ENCODE measurements around the gene DGCR8.
A peak's percentile ranks its signal among the peaks of the same experiment; 100 is the strongest.

Gene DGCR8

DNA sequence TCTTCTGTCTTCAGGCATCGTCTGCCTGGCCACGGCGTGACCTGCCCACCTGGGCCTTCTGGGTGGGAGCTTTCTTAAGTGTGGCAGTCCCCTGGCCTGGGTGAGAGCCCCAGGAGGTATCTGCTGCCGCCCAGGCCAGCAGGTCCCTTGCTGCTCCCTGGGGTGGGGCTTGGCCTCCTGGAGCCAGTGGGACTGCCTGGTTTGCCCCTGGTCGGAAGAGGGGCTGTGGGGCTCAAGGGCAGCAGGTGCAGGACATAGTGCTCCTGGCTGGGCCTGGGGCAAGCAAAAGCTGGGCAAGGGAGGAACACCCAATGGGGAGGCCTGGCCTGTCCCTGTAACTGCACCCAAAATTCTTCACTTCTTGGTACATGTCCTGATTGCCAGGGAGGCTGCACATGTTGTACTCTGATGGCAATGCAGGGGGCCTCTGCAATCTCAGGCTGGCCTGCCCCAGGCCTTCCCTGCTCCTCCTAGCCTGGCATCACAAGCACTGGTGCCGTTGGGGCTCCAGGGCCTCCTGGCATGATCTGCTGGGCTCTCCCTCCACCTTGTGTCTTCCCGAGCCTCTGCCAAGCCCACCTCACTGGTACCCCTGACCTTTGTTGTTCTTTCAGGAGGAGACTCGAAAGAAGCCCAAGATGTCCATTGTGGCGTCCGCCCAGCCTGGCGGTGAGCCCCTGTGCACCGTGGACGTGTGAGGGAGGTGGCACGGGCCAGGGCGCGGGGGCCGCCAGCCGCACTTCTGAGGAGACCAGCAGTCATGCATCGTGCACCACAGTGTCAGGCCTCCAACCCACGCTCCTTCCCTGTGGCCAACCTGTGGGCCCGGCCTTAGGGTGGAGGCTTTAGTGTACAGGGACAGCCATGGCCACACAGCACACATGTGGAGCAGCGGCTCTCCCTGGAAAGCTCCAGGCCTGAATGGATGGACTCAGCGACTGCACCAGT is 29.6 kb downstream of the DGCR8 start:
- no peak for DNase-seq (ENCODE audit: low spot score)

DNA sequence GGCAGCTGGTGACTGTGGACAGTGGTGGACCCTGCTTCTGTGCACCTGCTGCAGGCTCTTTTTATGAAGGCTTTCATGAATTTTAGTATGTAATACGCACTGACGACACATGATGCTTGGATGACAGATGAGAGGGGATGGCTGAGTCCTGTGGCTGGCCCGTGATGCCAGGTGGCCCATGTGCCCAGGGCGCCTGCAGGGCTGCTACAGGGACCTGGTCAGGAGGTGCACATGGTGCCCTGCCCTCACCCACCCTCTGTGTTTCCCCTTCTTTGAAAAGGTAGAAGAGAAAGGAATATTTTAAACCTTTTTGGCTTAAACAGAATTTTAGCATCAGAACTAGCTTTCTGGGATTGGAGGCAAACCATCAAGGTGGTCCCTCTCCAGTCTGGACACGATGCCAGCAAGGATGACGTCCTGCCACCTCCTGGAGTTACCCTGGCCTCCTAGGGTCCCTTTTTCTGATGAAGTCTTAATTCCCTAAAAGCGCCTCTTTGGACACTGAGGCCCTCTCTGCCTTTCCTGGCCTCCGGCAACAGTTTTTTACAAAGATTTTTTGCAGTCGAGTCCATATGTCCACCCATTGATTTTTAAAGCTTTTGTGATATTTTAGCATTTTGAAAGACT is 30.4 kb downstream of the DGCR8 start:
- DNase-seq (ENCODE audit: low spot score), result no peak

DNA sequence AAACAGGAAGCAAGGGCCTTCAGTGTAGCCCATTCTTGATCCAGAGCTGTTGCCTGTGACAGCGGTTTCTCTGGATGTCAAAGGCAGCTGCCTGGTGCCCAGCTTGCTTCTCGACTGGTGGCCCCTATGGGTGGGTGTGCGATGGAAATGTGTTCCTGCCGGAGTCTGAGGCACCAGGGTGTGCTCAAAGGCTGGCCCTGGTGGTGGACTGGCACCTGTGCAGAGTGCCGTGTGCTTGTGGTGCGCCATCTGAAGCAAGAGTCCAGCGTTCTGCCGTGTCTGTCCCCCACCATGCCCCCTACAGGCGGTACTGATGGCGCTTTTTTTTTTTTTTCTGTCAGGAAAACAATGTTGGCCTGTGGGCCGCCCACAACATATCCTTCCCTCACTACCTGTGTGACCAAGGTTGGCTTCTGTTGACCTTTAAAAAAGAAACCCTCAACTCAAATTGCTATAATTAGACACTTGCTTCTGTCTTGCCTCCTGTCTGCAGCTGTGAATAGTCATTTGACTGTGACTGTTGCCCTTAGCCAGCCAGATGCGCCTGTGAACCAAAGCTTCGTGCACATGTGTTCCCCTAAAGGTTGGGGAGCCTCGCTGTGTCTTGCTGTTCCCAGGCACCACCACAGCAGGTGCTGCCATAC is 31.1 kb downstream of the DGCR8 start:
- peak; percentile 53 for DNase-seq (ENCODE audit: low spot score)

DNA sequence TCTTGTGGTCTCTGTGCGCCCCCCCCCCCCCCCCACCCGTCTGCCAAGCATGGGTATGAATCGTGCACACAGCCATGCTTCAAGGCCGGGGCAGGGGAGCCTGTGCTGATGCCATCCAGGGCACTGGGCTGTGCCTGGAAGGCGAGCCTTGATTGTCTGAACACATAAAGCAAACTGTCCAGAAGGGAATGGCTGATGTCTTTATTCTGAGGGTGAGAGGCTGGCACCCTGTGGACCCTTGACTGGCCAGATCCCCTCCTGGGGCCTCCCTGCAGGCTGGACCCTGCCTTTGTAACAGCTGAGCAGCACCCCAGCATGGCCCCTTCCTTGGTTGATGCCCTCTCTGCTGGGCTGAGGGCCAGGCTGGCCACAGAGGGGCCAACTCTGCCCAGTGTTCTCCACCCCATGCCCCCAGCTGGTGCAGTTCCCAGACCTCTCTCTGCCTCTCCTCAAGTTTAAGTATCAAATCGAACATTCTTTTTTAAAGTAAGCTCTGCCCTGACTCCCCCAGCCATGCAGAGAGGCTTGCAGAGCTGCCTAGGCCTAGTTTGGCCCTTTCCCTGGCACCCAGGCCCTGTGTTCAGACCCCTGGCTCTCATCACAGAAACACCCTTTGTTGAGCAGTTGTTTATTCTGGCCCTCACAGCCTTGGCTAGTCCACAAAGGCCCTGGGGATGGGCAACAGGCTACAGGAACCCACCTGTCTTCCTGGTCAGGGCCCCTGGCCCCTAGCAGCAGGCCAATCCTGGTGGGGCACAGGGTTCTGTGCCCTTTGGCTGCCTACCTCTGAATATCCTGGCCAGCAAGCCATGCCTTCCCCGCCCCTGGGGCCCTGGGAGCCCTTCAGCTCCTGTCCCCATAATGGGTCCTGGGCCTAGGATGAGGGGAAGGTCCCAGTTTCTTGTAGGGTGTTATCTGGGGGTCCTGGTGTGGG is 31.9 kb downstream of the DGCR8 start:
- no peak for DNase-seq (ENCODE audit: low spot score)

DNA sequence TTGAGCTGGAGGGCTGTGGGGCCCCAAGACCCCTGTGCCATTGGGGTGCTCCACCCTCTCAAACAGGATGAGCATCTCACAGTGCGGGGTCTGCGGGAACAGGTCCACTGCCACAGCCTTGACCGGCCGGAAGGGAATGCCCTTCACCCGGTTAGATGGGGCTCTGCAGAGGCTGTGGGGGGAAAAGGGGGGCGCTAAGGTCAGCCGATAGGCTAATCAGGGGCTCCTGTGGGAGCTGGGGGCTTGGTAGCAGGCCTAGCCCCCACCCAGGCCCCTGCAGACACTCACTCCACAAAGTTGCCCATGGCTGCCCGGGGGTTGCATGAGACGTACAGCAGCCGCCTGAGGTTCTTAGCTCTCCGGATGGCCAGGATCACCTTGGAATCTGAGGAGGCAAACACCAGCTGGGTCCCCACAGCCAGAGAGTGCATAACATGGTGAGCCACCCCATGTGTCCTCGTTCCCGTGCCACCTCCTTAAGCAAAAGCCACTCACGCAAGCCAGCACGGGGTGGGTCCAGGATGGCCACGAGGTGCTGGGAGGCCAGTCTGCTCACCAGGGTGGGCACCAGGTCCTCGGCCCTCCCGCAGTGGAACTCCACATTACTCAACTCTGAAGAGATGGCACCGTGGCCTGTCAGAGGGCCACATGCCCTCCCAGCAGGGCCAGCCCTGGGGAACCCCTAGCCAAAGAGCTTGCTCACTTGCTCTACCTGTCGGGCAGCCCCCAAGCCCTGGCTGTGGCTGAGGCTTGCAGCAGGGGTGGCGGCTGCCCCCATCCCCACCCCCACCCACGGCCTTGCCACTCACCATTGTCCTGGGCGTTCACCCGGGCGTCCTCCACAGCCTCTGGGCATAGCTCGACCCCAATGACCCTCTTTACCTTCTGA is 32.8 kb downstream of the DGCR8 start:
- no peak for DNase-seq (ENCODE audit: low spot score)

DNA sequence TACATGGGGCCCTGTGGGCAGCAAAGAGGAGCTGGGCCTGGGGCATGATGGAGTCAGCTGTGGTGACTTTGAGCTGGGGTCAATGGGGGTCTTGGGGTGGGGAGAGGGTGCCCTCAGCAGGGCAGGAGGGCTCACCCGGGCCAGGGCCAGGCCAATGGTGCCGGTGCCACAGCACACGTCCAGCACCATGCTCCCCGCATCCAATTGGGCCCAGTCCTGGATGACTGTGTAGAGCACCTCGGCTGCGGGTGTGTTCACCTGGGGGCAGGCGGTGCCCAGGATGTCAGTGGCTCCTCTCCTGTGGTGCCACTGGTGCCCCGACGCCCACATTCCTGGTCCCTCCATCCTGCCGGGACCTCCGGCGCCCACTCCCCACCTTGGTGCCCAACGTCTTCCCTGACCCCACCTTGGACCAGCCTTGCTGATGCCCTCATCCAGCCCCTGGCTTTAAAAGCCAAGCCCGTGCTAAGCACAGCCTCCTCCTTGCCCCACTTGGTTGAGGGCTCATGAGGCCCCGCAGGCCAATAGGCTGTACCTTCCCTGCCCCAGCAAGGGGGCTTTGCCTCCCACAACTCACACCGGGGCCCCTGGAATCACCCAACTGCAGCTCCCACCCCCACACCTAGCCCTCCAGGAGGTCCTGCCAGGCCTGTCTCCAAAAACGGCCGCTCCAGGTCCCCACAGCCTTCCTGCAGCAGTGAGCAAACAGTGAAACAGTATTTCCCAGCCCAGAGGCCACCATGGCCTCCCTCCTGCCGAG is 33.7 kb downstream of the DGCR8 start:
- DNase-seq (ENCODE audit: low spot score), result no peak

DNA sequence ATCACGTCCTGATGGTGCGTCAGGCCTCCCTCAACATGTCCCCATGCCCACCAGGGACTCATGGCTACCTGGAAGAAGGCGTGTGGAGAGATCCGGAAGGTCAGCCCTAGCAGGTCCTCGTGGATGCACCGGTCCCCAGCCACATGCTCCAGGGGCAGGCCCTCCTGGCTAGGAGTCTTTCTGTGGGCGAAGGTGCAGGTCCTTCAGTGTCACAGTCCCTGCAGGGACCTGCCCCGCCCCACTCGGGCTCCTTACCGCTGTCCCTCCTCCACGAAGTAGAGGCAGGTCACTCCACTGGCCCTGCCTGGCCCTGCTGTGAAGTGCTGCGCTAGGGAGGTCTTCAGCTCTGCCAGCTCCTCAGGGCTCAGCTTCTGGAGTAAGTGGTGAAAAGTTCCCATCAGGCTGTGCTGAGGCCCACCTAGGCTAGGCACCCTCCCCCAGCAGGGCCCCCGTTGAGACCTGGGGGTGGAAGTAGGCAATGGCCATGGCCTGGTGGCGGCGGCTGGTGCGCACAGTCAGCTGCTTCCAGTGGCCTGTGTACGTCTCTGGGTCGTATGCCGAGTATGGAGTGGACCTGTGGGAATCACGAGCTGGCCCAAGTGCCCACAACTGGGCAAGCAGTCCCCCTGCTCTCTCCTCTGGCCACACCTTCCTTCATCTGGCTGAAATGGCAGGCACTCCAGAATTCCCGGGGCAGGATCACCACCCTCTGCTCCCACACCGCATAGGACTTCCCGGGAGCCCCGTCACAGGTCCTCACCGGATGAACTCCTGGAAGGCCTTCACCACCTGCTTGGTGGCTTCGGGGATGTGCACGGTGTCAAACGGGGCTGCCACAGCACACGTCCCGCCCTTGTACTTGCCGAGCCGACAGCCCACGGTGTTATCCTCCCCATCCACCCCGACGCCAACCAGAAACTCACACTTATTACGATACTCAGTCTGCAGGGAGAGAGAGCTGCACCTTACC is 34.8 kb downstream of the DGCR8 start:
- no peak for DNase-seq (ENCODE audit: low spot score)

DNA sequence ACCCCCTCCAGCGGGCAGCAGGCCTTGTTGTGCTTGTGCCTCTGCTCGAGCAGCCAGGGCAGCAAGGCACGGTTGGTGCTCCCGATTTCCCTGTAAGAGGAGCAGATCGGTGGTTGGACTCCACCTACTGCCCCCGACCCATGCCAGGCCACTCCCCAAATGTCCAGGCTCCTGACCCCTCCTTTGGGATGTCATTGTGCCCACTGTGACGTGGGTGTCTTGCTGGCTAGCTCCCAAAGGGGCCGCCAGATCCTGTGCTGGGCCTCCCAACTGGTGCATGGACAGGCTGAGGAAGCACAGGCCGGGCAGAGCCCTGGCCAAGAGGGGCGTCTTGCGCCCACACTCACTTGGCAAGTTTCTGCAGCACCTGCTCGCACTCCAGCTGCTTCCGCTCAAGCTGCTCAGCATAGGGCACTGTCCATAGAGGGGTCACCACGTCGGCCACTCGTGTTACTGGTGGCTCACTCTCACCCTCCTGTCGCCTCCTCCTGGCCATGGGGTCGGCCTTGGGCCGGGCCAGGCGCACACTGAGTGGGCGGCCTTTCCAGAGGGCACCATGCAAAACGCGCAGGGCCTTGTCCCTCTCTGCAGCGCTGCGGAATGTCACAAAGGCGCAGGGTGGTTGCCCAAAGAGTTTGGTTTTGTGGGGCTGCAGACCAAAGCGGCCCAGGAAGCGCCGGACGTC is 35.8 kb downstream of the DGCR8 start, which contains the start of gene RANBP1:
TSS of gene RANBP1 (plus strand) at position 414 of the 685 bp plus-strand sequence. CDS start at position 495, 81 bp downstream.
- peak; percentile 52 for DNase-seq (ENCODE audit: low spot score)

DNA sequence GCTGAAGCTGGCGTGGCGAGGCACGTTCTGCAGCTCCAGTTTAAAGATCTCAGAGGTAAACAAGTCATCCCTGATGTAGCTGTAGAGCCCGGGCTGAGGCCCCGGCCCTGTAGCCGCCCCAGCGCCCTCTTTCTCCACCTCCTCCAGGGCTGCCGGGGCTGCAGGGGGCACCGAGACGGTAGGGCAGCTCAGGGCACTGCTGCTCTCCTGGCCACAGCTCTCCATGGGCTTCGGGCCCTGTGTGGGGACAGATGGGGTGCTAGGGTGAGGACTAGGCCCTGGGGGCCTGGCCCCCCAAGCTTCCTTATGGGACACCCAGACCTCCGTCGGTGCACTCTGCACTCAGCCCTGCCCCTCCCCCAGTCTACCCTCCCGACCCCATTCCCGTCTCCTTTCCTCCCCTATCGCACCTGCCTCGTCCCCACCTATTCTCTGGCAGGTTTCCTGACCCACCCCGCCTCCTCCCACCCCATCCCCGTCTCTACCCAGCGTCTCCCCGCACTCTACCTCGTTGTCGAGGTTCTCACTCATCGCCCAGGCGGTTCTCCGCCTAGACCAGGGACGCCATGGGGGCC is 36.4 kb downstream of the DGCR8 start:
- DNase-seq (ENCODE audit: low spot score), result no peak

DNA sequence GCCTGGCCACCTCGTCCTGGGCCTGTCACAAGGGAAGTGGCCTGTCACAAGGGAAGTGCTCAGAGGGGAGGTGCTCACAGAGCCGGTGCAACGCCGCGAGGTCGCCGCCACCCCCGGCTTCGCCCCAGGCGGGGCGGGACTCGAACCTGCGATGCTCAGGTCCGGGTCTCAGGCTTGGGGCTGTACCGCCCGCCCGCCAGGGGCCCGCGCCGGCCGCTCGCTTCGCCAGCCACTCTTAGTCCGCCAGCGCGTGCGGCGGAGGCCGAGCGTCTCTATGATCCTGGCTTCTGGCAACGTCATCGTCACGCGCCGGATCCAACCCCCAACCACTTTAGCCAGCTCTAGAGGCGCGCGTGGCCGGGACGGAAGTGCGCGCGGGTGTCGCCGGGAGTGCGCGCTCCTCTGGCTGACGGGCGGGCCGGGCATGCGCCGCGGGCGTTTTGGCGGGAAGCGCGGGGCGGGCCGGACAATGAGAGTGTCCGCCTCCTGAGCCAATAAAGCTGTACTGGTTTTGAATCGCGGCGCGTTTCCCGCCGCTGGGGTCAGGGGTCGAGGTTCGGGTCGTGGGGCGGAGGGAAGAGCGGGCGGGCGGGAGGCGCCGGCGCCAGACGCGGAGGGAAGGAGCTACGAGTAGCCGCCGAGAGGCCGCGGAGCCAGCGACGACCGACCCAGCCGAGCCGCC is 37.1 kb downstream of the DGCR8 start, which contains the start of gene TRMT2A:
TSS of gene TRMT2A (minus strand) at position 276 of the 682 bp plus-strand sequence. CDS start 320 bp downstream, outside the sequence.
- DNase-seq (ENCODE audit: low spot score), result peak; percentile 98

DNA sequence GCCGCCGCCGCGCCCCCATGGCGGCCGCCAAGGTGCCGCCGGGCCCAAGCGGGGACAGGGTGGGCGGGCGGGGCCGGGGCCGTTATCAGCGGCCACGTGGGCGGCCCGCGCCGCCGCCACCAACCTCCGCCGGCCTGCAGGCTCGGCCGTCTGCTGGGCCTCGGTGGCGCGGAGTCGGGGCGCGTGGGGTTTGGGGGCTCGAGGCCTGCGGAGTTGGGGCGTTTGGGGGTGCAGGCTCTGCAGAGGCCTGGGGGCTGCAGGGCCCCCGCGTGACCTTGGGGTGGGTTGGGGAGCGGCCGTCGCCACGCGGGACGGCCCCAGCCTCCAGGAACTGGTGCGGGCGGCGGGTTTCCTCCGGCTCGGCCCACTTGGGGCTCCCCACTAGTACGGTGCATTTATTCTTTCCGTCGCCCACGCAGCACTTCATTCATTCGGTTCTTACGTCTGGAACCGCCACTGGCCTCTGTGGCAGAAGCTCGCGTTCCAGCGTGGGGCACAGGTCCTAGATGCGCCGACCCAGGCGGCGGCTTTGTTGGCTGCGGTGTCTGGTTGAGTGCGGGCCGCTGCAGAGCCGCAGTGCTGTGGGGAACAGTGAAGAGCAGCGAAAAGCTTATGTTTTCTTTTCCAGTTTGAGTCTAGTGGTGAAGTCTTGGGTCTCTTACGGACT is 37.7 kb downstream of the DGCR8 start:
- peak; percentile 67 for DNase-seq (ENCODE audit: low spot score)

DNA sequence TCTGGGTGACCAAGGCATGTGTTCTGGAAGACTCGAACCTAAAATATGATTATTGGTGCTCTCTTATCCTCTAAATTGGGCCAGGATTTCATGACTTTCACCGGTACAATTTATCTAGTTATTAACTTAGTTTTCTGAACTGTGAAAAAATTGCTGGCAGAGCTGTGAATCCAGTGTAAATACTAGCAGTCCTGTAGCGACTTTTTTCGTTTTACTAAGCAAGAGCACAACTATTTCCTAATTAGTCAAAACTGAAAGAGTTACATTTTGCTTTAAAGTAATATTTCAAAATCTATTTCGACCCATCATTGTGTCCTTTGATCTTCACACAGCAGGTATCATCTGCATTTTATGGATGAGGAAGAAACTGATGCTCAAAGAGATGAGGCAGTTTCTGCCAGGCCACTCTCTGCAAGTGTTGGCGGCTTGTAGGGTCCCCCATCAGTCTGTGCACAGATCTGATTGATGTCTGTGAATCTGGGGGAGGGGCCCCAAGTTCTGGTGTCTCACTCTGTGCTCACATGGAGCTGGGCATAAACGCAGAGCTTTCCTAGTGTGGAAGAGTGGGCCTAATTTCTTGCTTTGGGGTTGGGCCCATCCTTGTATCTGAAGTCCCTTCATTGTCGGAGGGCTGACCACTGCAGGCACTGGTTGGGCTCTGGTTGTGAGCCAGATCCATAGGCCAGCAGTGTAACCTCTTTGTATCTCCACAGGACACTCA is 38.4 kb downstream of the DGCR8 start:
- DNase-seq (ENCODE audit: low spot score), result peak; percentile 54

DNA sequence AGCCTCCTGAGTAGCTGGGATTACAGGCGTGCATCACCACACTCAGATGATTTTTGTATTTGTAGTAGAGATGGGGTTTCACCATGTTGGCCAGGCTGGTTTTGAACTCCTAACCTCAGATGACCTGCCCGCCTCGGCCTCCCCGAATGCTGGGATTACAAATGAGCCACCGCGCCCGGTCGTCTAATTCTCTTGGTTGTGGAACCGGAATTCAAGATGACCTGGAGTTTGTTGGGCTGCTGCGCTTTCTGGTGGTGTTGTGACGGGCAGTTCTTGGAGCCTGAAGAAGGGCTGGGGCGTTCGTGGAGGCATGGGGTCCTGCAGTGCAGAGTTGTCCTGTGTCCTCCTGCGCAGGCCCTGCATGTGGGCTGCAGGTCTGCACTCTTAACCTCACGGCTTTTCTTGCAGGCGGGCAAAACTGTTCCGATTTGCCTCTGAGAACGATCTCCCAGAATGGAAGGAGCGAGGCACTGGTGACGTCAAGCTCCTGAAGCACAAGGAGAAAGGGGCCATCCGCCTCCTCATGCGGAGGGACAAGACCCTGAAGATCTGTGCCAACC is 41.9 kb downstream of the DGCR8 start:
- DNase-seq (ENCODE audit: low spot score), result no peak

DNA sequence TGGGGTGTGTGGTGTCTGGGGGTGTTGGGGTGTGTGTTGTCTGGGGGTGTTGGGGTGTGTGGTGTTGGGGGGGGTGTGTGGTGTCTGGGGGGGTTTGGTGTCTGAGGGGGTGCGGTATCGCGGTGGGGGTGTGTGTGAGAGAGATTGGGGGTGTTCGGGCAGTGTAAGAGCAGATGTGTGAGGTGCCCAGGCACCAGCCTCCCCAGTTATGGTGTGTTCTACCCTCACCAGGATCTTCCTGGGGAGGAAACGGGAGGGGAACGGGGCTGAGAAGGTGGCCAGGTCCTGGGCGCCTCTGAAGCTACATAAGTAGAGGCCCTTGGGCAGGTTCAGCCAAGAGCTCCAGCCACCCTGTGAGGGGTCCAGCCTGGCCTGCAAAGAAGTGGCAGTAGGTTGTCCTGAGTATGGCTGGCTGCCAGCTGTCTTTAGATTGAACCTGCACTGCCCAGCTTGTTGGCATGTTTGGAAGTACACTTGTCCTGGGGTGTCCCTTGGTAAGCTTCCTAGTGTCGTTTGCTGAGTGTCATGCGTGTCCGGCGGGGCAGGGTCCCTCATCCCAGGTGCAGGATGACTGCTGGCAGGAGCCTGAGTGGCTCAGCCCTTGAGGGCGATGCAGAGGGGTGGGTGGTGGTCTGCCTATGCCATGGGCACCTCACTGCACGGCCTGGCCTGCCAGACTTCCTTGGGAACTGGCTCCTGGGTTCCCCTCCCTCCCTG is 43.5 kb downstream of the DGCR8 start:
- DNase-seq (ENCODE audit: low spot score), result no peak

Data from RKO (cell line).